HG03159 (cell line): ENCODE measurements around the gene RAB3A.
"Not testable (repeated sequence)": the region's sequence is repeated elsewhere in the genome, so short reads cannot be mapped to it uniquely, and the experiment has no call there.

Experiments
- ATAC-seq: cut with Tn5 transposase; IDR thresholded peaks from one replicate; pipeline ENCODE4 v1.9.1; 2021; ENCODE audit warnings: mild to moderate bottlenecking, moderate library complexity; ENCODE audit not compliant: unreplicated experiment

RAB3A gene

DNA sequence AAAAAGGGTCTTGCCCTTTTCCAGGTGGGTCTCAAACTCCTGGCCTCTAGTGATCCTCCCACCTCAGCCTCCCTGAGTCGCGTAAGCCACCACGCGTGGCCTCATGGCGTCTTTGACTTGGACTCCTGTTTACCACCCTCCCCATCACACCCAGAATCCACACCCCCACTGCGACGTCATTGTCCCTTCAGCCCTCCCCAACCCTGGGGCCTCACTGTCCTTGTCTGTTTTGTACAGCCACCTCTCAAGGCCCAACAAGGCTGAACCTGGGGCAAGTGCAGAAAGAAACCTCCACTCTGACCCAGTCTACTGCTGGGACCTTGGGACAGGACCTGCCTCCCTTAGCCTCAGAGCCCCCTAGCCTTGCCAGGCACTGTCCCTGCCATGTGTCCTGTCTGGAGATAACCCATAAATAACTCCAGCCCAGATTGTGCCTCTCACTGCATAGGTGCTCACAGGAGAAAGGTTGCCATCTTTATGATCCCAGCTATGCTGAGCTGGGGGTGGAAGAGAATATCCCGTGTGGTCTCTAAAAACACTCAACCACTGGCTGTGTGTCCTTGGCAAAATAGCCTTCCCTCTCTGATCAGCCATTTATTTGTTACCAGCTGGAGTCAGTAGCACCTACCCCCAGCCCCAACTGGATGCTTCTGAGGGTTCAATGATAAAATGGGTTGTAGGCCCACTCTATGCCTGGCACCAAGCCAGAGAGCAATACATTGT lies 32.1 kb downstream of the RAB3A start:
- no peak for ATAC-seq

GRCh38 chr19:18170714-18171255 lies 33.1 kb downstream of the RAB3A start:
- no peak for ATAC-seq

GRCh38 chr19:18168673-18169381 lies 35.0 kb downstream of the RAB3A start:
- no peak for ATAC-seq

GRCh38 chr19:18167975-18168645 lies 35.7 kb downstream of the RAB3A start:
- peak; percentile 50 for ATAC-seq

- ATAC-seq, result no peak
These were observed 36.8 kb downstream of the RAB3A start for GRCh38 chr19:18167011-18167410.

DNA sequence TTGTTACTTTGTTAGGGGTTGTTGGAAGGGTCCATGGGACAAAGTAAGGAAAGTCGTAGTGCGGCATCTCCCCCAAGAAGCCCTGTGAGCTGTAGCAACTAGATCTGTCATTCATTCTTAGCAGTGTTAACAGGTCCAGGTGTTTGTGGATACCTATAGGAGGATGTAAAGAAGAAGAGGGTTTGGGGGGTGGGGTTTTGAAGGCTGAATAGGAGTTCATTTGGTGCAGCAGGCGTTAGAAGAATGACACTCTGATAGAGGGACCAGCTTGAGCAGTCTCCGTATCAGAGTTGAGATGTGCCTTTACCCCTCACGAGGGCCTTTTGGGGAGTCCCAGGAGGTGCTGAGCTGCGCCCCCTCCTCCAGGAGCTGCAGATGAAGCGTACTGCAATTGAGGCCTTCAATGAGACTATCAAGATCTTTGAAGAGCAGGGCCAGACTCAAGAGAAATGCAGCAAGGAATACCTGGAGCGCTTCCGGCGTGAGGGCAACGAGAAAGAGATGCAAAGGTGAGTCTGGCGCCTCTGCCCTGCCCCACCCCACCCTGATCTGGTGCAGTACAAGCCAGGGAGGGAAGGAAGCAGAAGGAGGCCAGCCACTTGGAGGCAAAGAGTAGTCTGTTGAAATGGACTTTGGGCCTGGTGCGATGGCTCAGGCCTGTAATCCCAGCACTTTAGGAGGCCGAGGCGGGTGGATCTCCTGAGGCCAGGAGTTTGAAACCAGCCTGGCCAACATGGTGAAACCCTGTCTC lies 37.9 kb downstream of the RAB3A start:
- ATAC-seq, result no peak

GRCh38 chr19:18164072-18164471 lies 39.8 kb downstream of the RAB3A start:
- no peak for ATAC-seq

DNA sequence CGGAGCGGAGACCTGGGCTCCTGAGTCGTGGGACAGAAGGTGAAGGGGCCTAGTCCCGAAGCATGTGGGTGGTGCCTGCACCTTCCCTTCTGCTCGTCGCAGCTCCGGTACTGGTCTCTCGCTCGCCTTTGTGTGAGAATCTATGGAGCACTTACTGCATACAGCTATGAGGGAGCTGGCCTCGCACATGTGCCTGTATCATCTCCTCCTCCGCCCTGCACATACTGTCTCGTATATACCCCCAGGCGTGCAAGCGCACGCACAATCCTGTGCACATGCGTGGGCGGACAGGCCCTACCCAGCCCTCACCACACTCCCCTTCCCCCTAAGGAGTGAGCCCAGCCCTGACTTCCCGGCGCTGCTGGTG lies 42.2 kb downstream of the RAB3A start:
- ATAC-seq, result peak; percentile 7

- ATAC-seq, result peak; percentile 62
These were observed 42.7 kb downstream of the RAB3A start for GRCh38 chr19:18160971-18161635.

DNA sequence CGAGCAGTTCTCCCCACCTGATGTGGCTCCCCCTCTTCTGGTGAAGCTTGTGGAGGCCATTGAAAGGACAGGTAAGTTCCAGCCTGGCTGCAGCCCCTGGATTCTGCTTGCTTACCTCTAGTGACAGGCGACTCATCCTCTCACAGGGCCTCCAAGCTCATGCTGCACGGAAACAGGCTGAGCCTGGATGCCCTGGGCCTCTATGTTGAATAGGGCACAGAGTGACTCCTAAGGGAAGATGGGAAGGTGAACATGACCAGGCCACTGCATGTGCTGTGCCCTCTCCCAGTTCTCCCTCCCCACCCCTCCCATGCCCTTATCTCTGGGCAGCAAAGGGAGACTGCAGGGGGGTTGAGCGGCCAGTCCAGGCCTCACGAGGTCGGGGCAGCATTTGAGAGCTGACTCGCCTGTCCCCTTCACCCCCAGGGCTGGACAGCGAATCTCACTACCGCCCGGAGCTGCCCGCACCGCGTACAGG lies 43.3 kb downstream of the RAB3A start:
- no peak for ATAC-seq

GRCh38 chr19:18159810-18160209 lies 44.0 kb downstream of the RAB3A start:
- no peak for ATAC-seq

DNA sequence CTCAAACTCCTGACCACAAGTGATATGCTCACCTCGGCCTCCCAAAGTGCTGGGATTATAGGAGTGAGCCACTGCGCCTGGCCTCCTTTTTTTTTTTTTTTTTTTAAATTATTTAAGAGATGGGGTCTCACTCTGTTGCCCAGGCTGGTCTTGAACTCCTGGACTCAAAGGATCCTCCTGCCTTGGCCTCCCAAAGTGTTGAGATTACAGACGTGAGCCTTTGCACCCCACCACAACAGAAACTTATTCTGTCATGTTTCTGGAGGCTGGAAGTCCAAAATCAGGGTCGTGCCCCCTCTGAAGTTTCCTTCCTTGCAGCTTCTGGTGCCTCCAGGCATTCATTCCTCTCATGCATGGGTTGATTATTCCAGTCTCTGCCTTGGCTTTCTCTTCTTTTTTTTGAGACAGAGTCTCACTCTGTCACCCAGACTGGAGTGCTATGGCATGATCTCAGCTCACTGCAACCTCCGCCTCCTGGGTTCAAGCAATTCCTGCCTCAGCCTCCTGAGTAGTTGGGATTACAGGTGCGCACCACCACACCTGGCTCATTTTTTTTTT lies 44.7 kb downstream of the RAB3A start:
- ATAC-seq, result not testable (repeated sequence)

DNA sequence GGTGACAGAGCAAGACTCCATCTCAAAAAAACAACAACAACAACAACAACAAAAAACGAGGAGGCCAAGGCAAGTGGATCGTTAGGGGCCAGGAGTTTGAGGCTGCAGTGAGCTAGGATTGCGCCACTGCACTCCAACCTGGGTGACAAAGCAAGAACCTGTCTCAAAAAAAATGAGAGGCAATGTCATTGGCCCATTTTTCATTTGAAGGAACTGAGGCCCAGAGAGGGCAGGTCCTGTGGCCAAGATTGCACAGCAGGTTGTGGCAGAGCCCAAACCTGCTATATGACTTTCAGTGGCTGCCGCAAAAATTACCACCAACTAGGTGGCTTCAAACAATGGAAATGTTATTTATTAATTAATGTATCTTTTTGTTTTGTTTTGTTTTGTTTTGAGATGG lies 45.4 kb downstream of the RAB3A start:
- no peak for ATAC-seq

- ATAC-seq, result no peak
These were observed 46.3 kb downstream of the RAB3A start for GRCh38 chr19:18157465-18158063.

- ATAC-seq, result no peak
These were observed 46.9 kb downstream of the RAB3A start for GRCh38 chr19:18156841-18157464.

DNA sequence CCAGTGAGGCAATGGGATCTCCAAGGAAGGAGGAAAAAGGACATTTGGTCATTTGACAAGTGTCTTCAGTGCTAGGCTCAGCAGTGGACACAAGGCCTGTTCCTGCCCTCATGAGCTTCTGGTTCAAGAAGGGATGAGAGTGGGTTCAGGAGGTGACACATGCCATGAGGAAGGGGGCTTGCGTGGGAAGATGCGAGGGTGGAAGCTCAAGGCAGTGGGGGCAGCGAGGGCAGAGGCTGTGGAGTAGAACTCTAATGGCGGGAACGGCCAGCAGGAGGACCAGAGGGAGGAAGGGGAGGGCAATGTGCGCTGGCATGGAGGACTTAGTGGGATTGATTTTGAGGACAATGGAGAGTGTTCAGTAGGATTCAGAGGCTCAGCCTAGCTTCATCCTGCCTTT lies 47.6 kb downstream of the RAB3A start:
- no peak for ATAC-seq

- ATAC-seq, result no peak
These were observed 48.5 kb downstream of the RAB3A start for GRCh38 chr19:18155095-18156087.

DNA sequence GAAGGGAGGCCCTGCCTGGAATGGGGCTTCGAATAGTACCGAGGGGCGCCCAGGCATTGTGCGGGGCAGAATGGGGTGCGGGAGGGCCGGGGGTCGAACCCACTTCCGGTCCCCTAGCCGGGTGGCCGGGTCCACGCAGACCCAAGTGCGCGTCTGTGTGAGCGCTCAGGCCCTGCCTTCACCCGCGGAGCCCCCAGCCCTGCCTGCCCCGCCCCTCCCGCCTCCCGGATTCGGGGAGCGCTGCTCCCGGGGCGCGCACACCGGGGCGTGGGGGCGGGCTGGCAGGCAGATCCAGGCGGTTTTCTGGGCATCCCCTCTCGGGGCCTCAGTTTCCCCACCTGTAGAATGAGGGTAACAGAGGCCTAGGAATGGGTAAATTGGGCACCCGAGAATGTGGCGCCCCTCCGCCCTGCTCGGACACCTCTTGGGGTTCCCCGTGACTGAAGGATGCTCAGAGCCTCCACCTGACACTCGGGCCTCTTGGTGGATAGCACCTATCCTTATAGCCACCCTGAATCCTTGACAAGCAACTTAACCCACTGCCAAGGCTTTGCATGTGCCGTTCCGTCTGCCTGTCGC lies 50.2 kb downstream of the RAB3A start:
- ATAC-seq, result no peak
